GM18511 (cell line): ENCODE measurements around the gene SOS1.
"Not testable (repeated sequence)": the region's sequence is repeated elsewhere in the genome, so short reads cannot be mapped to it uniquely, and the experiment has no call there.

Source experiments
- ATAC-seq: cut with Tn5 transposase; IDR thresholded peaks from one replicate; pipeline ENCODE4 v1.9.1; 2021; ENCODE audit warnings: mild to moderate bottlenecking, moderate library complexity; ENCODE audit not compliant: unreplicated experiment

The SOS1 gene

GRCh38 chr2:38977047-38977446 is 143.8 kb downstream of the SOS1 start:
- ATAC-seq, result no peak

GRCh38 chr2:38975042-38975441 is 145.8 kb downstream of the SOS1 start:
- ATAC-seq, result no peak

GRCh38 chr2:38973266-38973665 is 147.6 kb downstream of the SOS1 start:
- no peak for ATAC-seq

- no peak for ATAC-seq
Measured at GRCh38 chr2:38971377-38971776, 149.5 kb downstream of the SOS1 start.

GRCh38 chr2:38968021-38968420 is 152.8 kb downstream of the SOS1 start:
- ATAC-seq, result no peak

GRCh38 chr2:38966678-38967077 is 154.2 kb downstream of the SOS1 start:
- ATAC-seq, result no peak

- no peak for ATAC-seq
Measured at GRCh38 chr2:38966006-38966405, 154.8 kb downstream of the SOS1 start.

- ATAC-seq, result no peak
Measured at GRCh38 chr2:38960609-38961320, 160.1 kb downstream of the SOS1 start.

- ATAC-seq, result peak; percentile 56
Measured at GRCh38 chr2:38959938-38960608, 160.8 kb downstream of the SOS1 start.

GRCh38 chr2:38959466-38959865 is 161.4 kb downstream of the SOS1 start:
- ATAC-seq, result no peak

GRCh38 chr2:38957972-38958371 is 162.9 kb downstream of the SOS1 start:
- no peak for ATAC-seq

- ATAC-seq, result no peak
Measured at GRCh38 chr2:38951766-38952165, 169.1 kb downstream of the SOS1 start.

- ATAC-seq, result no peak
Measured at GRCh38 chr2:38948995-38949394, 171.9 kb downstream of the SOS1 start.

GRCh38 chr2:38948387-38948882 is 172.4 kb downstream of the SOS1 start:
- no peak for ATAC-seq

GRCh38 chr2:38947241-38948239 is 173.3 kb downstream of the SOS1 start:
- ATAC-seq, result peak; percentile 82

GRCh38 chr2:38945911-38946310 is 174.9 kb downstream of the SOS1 start:
- ATAC-seq, result no peak

- no peak for ATAC-seq
Measured at GRCh38 chr2:38945372-38945771, 175.5 kb downstream of the SOS1 start.

GRCh38 chr2:38943784-38944183 is 177.1 kb downstream of the SOS1 start:
- no peak for ATAC-seq

- no peak for ATAC-seq
Measured at GRCh38 chr2:38940746-38941145, 180.1 kb downstream of the SOS1 start.

GRCh38 chr2:38937548-38937947 is 183.3 kb downstream of the SOS1 start:
- no peak for ATAC-seq

GRCh38 chr2:38936516-38936915 is 184.3 kb downstream of the SOS1 start:
- not testable (repeated sequence) for ATAC-seq
